SU-DHL-6 (cell line): ENCODE data around the gene MAD2L1BP.
"Not testable (repeated sequence)": the region's sequence is repeated elsewhere in the genome, so short reads cannot be mapped to it uniquely, and the experiment has no call there.

ENCODE experiments used
- CTCF ChIP-seq: fragments of 200-600 bp; sonication (generic); IDR thresholded peaks from one replicate; pipeline ENCODE4 v1.5.1; 2017; ENCODE audit warnings: antibody characterized with exemption, mild to moderate bottlenecking, low read length, moderate library complexity; ENCODE audit not compliant: insufficient read depth, poor library complexity, severe bottlenecking
- EZH2phosphoT487 ChIP-seq: fragments of 200-600 bp; sonication (generic), shearing (Covaris generic); conservative IDR thresholded peaks from 2 replicates; pipeline ENCODE4 v1.6.1; 2018; ENCODE audit warnings: mild to moderate bottlenecking, antibody characterized with exemption, low read length, moderate library complexity, mixed read lengths

GRCh38 chr6:43633002-43633401 is 2.6 kb upstream of the MAD2L1BP start:
- not testable (repeated sequence) for TF ChIP-seq CTCF, EZH2phosphoT487
